IPS-18a (cell line): ENCODE data around the gene KCNQ1.

Experiments
- H3K27ac ChIP-seq: one replicate; pipeline ENCODE4 v1.5.1; 2013; ENCODE audit warnings: low read length
- H3K27me3 ChIP-seq: one replicate; pipeline ENCODE4 v1.6.1; 2013; ENCODE audit warnings: mild to moderate bottlenecking, low read length; ENCODE audit not compliant: control insufficient read depth, insufficient read depth
- H3K36me3 ChIP-seq: one replicate; pipeline ENCODE4 v1.6.1; 2013; ENCODE audit warnings: low read depth, low read length; ENCODE audit not compliant: control insufficient read depth
- H3K4me1 ChIP-seq: one replicate; pipeline ENCODE4 v1.6.1; 2013; ENCODE audit warnings: low read depth, low read length; ENCODE audit not compliant: control insufficient read depth
- H3K4me3 ChIP-seq: one replicate; pipeline ENCODE4 v1.5.1; 2013; ENCODE audit warnings: low read length
- H3K9ac ChIP-seq: one replicate; pipeline ENCODE4 v1.6.1; 2013; ENCODE audit warnings: mild to moderate bottlenecking, low read length, moderate library complexity
- H3K9me3 ChIP-seq: one replicate; pipeline ENCODE4 v1.6.1; 2013; ENCODE audit warnings: low read depth, low read length; ENCODE audit not compliant: control insufficient read depth

The KCNQ1 gene

GRCh38 chr11:2537010-2537705 lies 92.3 kb downstream of the KCNQ1 start:
- Histone ChIP-seq H3K9me3 (no peaks in the 10 kb centered on the region), H3K4me3 (no peak overlapping the region), H3K4me1 (peaks cover 9% of the 10 kb centered on the region), H3K27ac (no peak overlapping the region), H3K36me3 (no peaks in the 10 kb centered on the region), H3K9ac (no peak overlapping the region), H3K27me3 (peaks cover 57% of the 10 kb centered on the region)

GRCh38 chr11:2537896-2538724 lies 93.3 kb downstream of the KCNQ1 start:
- no peak overlapping the region for H3K27ac ChIP-seq
- no peak overlapping the region for H3K9ac ChIP-seq
- no peaks in the 10 kb centered on the region for H3K9me3 ChIP-seq
- no peak overlapping the region for H3K4me3 ChIP-seq
- H3K4me1 ChIP-seq, result peaks cover 7% of the 10 kb centered on the region
- H3K27me3 ChIP-seq, result peaks cover 65% of the 10 kb centered on the region
- H3K36me3 ChIP-seq, result no peaks in the 10 kb centered on the region

GRCh38 chr11:2538951-2539350 lies 94.1 kb downstream of the KCNQ1 start:
- Histone ChIP-seq H3K4me1 (no peaks in the 10 kb centered on the region), H3K27me3 (peaks cover 69% of the 10 kb centered on the region), H3K9ac (no peak overlapping the region), H3K27ac (no peak overlapping the region), H3K4me3 (no peak overlapping the region), H3K9me3 (no peaks in the 10 kb centered on the region), H3K36me3 (no peaks in the 10 kb centered on the region)

- Histone ChIP-seq H3K27ac (no peak overlapping the region), H3K9me3 (no peaks in the 10 kb centered on the region), H3K36me3 (no peaks in the 10 kb centered on the region), H3K27me3 (peaks cover 64% of the 10 kb centered on the region), H3K9ac (no peak overlapping the region), H3K4me1 (no peaks in the 10 kb centered on the region), H3K4me3 (no peak overlapping the region)
These were observed 94.8 kb downstream of the KCNQ1 start for GRCh38 chr11:2539371-2540222.

GRCh38 chr11:2540223-2540991 lies 95.6 kb downstream of the KCNQ1 start:
- H3K27ac ChIP-seq, result no peak overlapping the region
- no peak overlapping the region for H3K9ac ChIP-seq
- H3K36me3 ChIP-seq, result no peaks in the 10 kb centered on the region
- no peaks in the 10 kb centered on the region for H3K9me3 ChIP-seq
- H3K4me3 ChIP-seq, result no peak overlapping the region
- H3K27me3 ChIP-seq, result peaks cover 65% of the 10 kb centered on the region
- H3K4me1 ChIP-seq, result no peaks in the 10 kb centered on the region

- Histone ChIP-seq H3K36me3 (no peaks in the 10 kb centered on the region), H3K9me3 (no peaks in the 10 kb centered on the region), H3K27me3 (peaks cover 73% of the 10 kb centered on the region), H3K4me3 (no peak overlapping the region), H3K9ac (no peak overlapping the region), H3K27ac (no peak overlapping the region), H3K4me1 (no peaks in the 10 kb centered on the region)
These were observed 96.3 kb downstream of the KCNQ1 start for GRCh38 chr11:2540992-2541680.

GRCh38 chr11:2541881-2542361 lies 97.1 kb downstream of the KCNQ1 start:
- no peak overlapping the region for H3K4me3 ChIP-seq
- H3K36me3 ChIP-seq, result no peaks in the 10 kb centered on the region
- peaks cover 81% of the 10 kb centered on the region for H3K27me3 ChIP-seq
- H3K9me3 ChIP-seq, result no peaks in the 10 kb centered on the region
- no peak overlapping the region for H3K9ac ChIP-seq
- no peaks in the 10 kb centered on the region for H3K4me1 ChIP-seq
- H3K27ac ChIP-seq, result no peak overlapping the region

- Histone ChIP-seq H3K36me3 (no peaks in the 10 kb centered on the region), H3K9me3 (no peaks in the 10 kb centered on the region), H3K9ac (no peak overlapping the region), H3K27me3 (peaks cover 85% of the 10 kb centered on the region), H3K4me1 (no peaks in the 10 kb centered on the region), H3K4me3 (no peak overlapping the region), H3K27ac (no peak overlapping the region)
These were observed 97.6 kb downstream of the KCNQ1 start for GRCh38 chr11:2542406-2542805.

GRCh38 chr11:2547806-2548205 lies 103.0 kb downstream of the KCNQ1 start:
- H3K27me3 ChIP-seq, result peaks cover 94% of the 10 kb centered on the region

GRCh38 chr11:2548596-2548995 lies 103.8 kb downstream of the KCNQ1 start:
- Histone ChIP-seq H3K4me3 (no peak overlapping the region), H3K9ac (no peak overlapping the region), H3K27me3 (peaks cover 93% of the 10 kb centered on the region), H3K36me3 (no peaks in the 10 kb centered on the region), H3K27ac (no peak overlapping the region), H3K4me1 (no peaks in the 10 kb centered on the region), H3K9me3 (no peaks in the 10 kb centered on the region)

More at GRCh38 chr11:2547806-2548205, 103.0 kb downstream of the KCNQ1 start:
- Histone ChIP-seq H3K27ac (no peak overlapping the region), H3K4me1 (no peaks in the 10 kb centered on the region), H3K36me3 (no peaks in the 10 kb centered on the region), H3K4me3 (no peak overlapping the region), H3K9ac (no peak overlapping the region), H3K9me3 (no peaks in the 10 kb centered on the region)
